Adipocyte (in vitro differentiated cells): ENCODE measurements around the gene RTN4RL1.

Experiments
- DNase-seq: peaks from one replicate; pipeline ENCODE4 v3.0.0-alpha.2; 2015; ENCODE audit warnings: low read depth
- H3K27me3 ChIP-seq: replicated peaks from 2 replicates; pipeline ENCODE4 v1.7.0; 2013; ENCODE audit warnings: mild to moderate bottlenecking, low read length, moderate library complexity; ENCODE audit not compliant: control insufficient read depth, insufficient read depth
- H3K36me3 ChIP-seq: 2 replicates; pipeline ENCODE4 v1.7.0; 2013; ENCODE audit warnings: low read length, mild to moderate bottlenecking, moderate library complexity; ENCODE audit not compliant: control insufficient read depth, insufficient read depth, severe bottlenecking
- H3K4me1 ChIP-seq: 2 replicates; pipeline ENCODE4 v1.7.0; 2013; ENCODE audit warnings: mild to moderate bottlenecking, low read length, moderate library complexity; ENCODE audit not compliant: control insufficient read depth, insufficient read depth
- H3K4me3 ChIP-seq: 2 replicates; pipeline ENCODE4 v1.7.0; 2013; ENCODE audit warnings: mild to moderate bottlenecking, low read length, moderate library complexity
- H3K9ac ChIP-seq: 2 replicates; pipeline ENCODE4 v1.7.0; 2013; ENCODE audit warnings: mild to moderate bottlenecking, low read length, moderate library complexity
- H3K9me3 ChIP-seq: 2 replicates; pipeline ENCODE4 v1.7.0; 2013; ENCODE audit warnings: mild to moderate bottlenecking, low read length, moderate library complexity; ENCODE audit not compliant: control insufficient read depth

Gene RTN4RL1

DNA sequence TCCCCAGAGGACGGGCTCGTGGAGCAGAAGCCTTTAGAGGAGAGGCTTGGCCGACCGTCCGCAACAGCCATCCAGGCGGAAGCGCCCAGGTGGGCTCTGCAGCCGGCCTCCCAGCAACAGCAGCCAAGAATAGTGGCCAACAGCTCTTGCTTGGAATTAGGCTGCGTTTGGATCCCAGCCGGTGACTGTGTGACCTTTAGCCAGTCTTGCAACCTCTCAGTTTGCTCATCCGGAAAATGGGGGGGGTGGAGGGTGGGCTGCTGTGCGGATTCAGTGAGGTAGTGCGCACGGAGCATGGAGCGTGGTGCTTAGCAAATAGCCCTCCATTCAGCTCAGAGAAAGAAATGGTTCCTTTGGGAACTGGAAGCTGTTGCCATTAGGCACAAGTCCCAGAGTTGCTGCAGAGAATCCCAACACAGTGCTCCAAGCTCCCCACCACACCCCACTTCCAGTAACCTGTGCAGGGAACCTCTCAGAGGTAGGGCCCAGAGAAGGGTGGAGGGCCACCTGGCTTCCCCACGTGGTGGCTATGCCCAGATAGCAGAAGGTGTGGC is 46.7 kb downstream of the RTN4RL1 start:
- H3K27me3 ChIP-seq: peaks cover 23% of the 10 kb centered on the region
- H3K4me3 ChIP-seq: no peak overlapping the region
- peaks cover 22% of the 10 kb centered on the region for H3K4me1 ChIP-seq
- no peaks in the 10 kb centered on the region for H3K9me3 ChIP-seq
- peaks cover 4% of the 10 kb centered on the region for H3K36me3 ChIP-seq
- no peak overlapping the region for H3K9ac ChIP-seq
- no peak for DNase-seq

DNA sequence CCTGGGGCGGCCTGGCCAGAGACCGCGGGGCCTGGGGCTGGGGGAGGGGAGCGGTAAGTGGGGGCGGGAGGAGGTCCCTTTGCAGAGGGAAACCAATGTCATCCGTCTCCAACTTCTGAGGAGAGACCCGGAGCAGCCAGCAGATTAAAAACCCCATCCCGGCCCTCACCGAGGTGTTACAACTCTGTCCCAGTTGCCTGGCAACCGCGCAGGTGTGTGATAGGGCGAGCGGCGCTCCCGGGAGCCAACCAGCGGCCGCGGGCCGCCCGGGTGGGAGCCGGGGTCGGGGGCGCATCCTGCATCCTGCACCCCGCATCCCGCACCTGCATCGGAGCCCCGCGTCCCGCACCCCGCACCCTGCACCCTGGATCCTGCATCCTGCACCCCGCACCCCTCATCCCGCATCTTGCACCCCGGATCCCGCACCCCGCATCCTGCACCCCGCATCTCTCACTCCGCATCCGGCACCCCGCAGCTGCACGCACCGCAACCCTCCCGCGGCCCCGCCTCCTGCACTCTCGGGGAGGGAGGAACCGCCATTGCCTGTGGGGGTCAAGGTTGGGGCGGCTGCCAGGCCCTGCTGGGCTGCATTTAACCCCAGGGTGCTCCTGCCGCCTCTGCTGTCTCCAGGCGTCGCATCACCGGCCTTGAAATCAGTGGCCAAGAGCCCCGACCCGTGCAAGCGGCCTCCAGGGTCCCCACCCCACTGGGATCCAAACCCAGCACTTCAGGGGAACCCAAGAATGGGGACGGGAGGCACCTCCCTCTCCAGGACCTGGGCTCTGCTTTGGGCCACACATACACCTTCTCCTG is 47.3 kb downstream of the RTN4RL1 start:
- Histone ChIP-seq H3K9ac (no peak overlapping the region), H3K36me3 (peaks cover 4% of the 10 kb centered on the region), H3K27me3 (peaks cover 23% of the 10 kb centered on the region), H3K9me3 (no peaks in the 10 kb centered on the region), H3K4me3 (no peak overlapping the region), H3K4me1 (peaks cover 22% of the 10 kb centered on the region)
- no peak for DNase-seq

DNA sequence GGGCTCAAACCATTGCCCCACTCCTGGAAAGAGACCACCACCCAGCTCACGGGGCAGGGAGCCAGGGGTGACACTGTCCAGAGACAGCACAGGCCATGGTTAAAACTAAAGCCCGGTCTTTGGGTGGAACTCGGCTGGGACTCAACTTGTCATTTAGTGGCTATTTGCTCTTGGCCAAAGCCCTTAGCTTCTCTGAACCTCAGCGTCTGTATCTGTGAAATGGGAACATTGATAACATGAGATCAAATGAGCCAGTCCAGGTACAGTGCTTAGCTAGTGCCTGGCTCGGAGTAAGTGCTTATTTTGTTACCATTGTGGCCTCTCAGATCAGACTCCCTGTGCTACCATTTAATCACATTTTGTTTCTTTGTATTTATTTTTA is 48.5 kb downstream of the RTN4RL1 start:
- Histone ChIP-seq H3K4me1 (peaks cover 20% of the 10 kb centered on the region), H3K9me3 (no peaks in the 10 kb centered on the region), H3K4me3 (no peak overlapping the region), H3K27me3 (peaks cover 23% of the 10 kb centered on the region), H3K9ac (no peak overlapping the region), H3K36me3 (peaks cover 1% of the 10 kb centered on the region)
- DNase-seq: no peak

DNA sequence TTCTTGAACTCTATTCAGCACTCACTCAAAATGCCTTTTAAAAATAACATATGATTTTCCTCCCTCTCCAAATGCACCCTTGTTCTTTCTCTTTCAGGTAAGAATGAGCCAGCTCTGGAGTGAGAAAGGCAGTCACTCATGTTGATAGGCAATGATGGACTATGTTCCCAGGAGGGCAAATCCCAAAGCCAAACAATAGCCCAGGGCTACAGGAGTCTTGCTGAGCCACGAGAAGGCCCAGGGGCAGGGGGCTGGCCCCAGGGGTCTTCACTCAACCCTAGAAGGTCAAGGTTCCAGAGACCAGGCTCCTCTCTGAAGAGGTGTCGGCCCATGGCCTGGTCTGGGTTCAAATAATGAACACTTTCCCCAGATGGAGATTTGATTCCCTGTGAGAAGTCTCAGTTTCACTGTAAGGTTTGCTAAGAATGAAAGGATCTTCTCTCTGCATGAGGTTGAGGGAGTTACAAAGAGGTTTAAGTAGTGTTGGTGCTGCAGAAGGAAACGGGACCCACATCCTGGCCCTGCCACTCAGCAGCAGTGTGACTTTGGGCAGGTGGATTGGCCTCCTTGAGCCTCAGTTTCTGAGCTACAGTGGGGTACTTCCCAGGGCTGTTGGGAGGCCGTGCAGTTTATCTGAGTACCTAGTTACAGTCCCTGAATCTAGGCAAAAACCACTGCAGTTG is 49.0 kb downstream of the RTN4RL1 start:
- no peaks in the 10 kb centered on the region for H3K9me3 ChIP-seq
- no peak overlapping the region for H3K4me3 ChIP-seq

DNA sequence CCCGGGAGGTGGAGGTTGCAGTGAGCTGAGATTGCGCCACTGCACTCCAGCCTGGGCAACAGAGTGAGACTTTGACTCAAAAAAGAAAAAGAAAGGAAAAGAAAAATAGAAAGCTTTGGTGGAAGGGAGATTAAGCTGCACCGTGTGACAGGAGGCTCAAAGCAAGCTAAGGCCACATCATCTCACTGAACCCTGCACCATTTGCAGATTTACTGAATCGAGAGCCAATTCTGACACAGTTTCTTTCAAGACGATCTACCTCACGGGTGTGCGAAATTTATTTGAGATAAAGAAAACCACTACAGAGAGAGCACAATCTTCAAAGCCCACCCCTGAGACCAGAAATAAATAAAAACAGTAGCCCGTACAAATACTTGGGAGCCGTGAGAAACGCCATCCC is 49.6 kb downstream of the RTN4RL1 start:
- no peak for DNase-seq
- Histone ChIP-seq H3K36me3 (no peaks in the 10 kb centered on the region), H3K4me1 (peaks cover 12% of the 10 kb centered on the region), H3K9ac (no peak overlapping the region), H3K4me3 (no peak overlapping the region), H3K27me3 (peaks cover 24% of the 10 kb centered on the region), H3K9me3 (no peaks in the 10 kb centered on the region)

More for the DNA sequence above, 49.0 kb downstream of the RTN4RL1 start:
- H3K9ac ChIP-seq: no peak overlapping the region
- no peaks in the 10 kb centered on the region for H3K36me3 ChIP-seq
- peaks cover 15% of the 10 kb centered on the region for H3K4me1 ChIP-seq
- peaks cover 23% of the 10 kb centered on the region for H3K27me3 ChIP-seq
- no peak for DNase-seq

DNA sequence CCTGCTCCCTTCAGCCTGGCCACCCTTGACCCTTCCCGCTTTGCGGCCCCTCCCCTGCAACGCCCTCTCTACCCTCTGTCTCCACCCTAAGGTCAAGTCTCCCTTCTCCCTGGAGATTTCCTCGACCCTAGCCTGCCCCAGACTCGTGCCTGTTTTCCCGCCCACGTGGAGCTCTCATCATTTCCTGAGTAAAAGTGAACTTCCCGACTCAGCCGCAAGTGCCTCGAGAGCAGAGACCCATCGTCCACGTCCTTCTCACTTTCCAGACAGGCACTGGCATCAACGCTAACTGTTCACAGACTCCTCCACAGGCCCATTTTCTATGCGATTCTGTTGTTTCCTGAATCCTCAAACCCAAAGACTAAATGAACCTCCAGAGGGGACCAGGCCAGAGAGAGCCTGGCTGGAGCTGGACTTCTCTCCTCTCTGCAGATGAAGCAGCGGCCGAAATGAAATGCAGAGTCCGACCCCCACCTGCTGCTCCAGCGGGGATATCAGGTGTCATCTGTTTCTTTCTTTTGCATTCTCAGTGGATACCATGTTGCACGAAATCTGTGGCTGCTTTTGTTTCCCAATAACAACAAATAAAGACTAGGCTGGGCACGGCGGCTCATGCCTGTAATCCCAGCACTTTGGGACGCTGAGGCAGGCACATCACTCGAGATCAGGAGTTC is 52.5 kb downstream of the RTN4RL1 start:
- DNase-seq: no peak
- peaks cover 40% of the 10 kb centered on the region for H3K27me3 ChIP-seq
- no peak overlapping the region for H3K4me3 ChIP-seq
- H3K9ac ChIP-seq: no peak overlapping the region
- H3K36me3 ChIP-seq: no peaks in the 10 kb centered on the region
- peaks cover 4% of the 10 kb centered on the region for H3K9me3 ChIP-seq
- no peaks in the 10 kb centered on the region for H3K4me1 ChIP-seq

DNA sequence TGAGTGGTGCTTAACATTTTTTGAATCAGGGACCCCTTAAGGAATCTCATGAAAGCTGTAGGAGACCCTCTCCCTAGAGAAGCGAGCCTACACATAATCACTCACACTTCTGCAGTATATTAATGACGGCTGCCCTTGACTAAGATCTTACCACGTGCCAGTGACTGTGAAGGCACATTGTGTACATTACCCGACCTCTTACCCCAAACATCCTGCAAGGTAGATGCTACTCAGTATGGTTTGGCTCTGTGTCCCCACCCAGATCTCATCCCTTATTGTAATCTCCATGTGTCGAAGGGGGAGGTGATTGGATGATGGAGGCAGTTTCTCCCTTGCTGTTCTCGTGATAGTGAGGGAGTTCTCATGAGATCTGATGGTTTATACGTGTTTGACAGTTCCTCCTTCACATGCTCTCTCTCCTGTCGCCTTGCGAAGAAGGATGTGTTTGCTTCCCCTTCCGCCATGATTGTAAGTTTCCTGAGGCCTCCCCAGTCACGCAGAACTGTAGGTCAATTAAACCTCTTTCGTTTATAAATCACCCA is 54.2 kb downstream of the RTN4RL1 start:
- no peak for DNase-seq
- H3K4me1 ChIP-seq: no peaks in the 10 kb centered on the region
- no peaks in the 10 kb centered on the region for H3K36me3 ChIP-seq
- H3K9me3 ChIP-seq: peaks cover 4% of the 10 kb centered on the region
- H3K4me3 ChIP-seq: no peak overlapping the region
- peaks cover 34% of the 10 kb centered on the region for H3K27me3 ChIP-seq
- no peak overlapping the region for H3K9ac ChIP-seq

DNA sequence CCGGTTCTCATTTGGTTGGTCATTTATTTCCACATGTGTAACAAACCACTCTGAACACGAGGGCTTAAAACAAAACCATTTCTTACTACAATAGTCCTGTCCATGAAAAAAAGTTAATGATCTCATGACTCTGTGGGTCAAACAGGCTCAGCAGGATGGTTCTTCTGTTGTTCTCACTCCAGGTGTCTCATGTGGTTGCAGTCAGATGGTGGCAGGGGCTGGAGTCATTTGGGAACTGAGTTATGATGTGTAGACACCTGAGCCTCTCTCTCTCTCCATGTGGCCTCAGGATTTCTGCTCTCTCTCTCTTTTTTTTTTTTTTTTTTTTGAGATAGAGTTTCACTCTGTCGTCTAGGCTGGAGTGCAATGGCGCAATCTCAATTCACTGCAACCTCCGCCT is 55.4 kb downstream of the RTN4RL1 start:
- H3K4me1 ChIP-seq: no peaks in the 10 kb centered on the region
- no peaks in the 10 kb centered on the region for H3K36me3 ChIP-seq
- no peak overlapping the region for H3K4me3 ChIP-seq
- H3K9me3 ChIP-seq: peaks cover 4% of the 10 kb centered on the region
- no peak overlapping the region for H3K9ac ChIP-seq
- DNase-seq: no peak
- peaks cover 31% of the 10 kb centered on the region for H3K27me3 ChIP-seq

DNA sequence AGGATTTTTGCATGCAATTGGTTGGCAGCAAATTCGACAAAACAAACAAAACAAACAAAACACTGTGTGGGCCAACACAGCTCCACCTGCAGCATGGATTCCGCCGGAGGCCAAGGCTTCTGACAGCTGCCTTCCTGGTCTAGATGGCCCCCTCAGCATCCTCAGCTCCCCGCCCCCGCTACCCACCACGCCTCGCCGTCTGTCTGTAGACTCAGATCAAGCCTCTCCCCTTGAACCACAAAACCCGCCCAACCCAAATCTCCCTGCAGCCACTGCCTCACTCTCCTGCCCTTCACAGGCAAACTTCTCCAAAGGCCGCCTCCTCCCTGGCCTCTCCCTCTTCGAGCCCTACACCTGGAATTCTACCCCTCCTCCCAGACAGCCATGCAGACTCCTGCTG is 57.9 kb downstream of the RTN4RL1 start:
- H3K9me3 ChIP-seq: peaks cover 4% of the 10 kb centered on the region
- H3K4me3 ChIP-seq: no peak overlapping the region
- no peaks in the 10 kb centered on the region for H3K36me3 ChIP-seq
- H3K27me3 ChIP-seq: peaks cover 30% of the 10 kb centered on the region
- no peak for DNase-seq
- H3K9ac ChIP-seq: no peak overlapping the region
- no peaks in the 10 kb centered on the region for H3K4me1 ChIP-seq

DNA sequence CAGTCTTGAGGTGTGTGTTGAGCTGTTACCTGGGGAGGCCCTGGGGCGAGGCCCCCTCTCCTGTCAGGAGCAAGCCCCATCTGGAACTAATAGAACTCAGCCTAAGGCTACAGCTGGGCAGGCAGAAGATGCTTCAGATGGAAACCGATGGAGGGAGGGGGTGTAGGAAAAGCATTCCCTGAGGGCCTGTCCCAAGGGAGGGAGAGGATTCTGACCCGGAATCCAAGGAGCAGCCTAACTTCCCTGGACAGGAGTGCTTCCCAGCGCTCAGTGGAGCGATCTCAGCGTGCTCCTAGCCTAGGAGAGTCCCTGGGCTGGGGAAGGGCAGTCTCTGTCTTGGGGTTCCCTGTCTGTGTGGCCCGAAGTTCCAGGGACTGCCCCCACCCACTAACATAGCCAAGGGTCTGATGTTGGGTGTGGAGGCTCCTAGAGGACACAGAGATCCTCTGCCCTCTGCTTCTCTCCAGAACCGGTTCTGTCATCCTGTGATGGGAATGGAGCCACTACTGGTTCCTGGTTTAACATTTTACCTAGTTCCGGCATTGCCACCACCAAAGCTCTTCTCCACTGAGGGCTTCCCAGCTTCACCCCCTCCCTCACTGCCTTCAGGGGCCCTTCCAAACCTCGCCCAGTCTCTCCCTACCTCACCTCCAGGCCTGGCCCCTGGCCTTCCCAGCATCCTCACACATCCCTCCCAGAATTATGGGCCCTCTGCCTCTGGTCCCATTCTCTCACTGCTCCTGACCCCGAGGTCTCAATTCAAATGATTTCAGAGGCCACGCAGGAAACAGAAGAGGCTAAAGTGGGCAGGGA is 58.7 kb downstream of the RTN4RL1 start:
- Histone ChIP-seq H3K36me3 (no peaks in the 10 kb centered on the region), H3K27me3 (peaks cover 30% of the 10 kb centered on the region)
- DNase-seq: peak; percentile 14

More for the DNA sequence above, 58.7 kb downstream of the RTN4RL1 start:
- Histone ChIP-seq H3K4me1 (no peaks in the 10 kb centered on the region), H3K9ac (no peak overlapping the region), H3K4me3 (no peak overlapping the region), H3K9me3 (peaks cover 4% of the 10 kb centered on the region)
